ENCODE data around the gene SGCA. TPM values are rescaled to one million over a fixed set of nuclear protein-coding genes. Genes with fewer than 3 reads are reported as not detected.

The SGCA gene
- polyA plus RNA-seq, 1 donor (not counting 4 experiments of a cell fraction or from before 2014, with no cell fraction given) = not detected

DNA sequence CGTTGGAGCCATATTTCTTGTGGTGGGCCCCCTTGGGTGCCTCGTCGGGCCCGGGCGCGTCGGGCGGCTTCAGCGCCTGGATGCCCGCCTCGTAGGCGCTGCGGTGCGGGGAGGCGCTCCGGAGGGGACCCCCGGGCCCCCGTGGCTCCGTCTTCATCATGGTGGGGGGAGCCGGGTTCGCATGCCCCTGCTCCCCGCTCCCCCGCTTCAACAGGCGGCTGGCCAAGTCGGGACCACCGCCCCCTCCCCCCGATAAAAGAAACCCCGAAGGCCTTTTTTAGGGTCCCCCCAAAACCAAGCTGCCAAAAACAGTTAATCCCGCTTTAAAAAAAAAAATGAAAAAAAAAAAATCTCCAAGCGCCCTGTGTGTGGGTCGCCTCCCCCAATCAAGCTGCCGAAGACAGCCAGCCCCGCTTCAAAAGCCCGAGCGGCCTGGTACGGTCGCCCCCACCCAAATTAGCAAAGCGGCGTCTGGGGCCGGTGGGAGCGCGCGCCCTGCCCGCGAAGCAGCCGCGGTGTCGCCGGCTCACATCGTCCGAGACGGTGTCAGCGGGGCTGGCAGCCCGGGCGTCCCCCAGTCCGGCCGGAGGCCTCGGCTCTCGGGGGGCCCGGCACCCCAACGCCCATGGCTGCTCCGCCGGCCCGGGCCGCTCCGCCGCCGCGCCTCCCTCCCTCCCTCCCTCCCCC, 15.3 kb upstream of the SGCA start, which contains the start of gene PPP1R9B:
PPP1R9B (minus strand) TSS at position 324 of the 687 bp plus-strand sequence; CDS start at position 160, 164 bp downstream.
- H3K9me1 ChIP-seq (ENCODE audit: control insufficient read depth, extremely low read depth, insufficient read depth, low read length) = peaks cover 2% of the 10 kb centered on the region
- FAIRE-seq (no peak), DNase-seq (ENCODE audit: low read depth, low spot score) (no peak)
- TF ChIP-seq, protein P1, sequence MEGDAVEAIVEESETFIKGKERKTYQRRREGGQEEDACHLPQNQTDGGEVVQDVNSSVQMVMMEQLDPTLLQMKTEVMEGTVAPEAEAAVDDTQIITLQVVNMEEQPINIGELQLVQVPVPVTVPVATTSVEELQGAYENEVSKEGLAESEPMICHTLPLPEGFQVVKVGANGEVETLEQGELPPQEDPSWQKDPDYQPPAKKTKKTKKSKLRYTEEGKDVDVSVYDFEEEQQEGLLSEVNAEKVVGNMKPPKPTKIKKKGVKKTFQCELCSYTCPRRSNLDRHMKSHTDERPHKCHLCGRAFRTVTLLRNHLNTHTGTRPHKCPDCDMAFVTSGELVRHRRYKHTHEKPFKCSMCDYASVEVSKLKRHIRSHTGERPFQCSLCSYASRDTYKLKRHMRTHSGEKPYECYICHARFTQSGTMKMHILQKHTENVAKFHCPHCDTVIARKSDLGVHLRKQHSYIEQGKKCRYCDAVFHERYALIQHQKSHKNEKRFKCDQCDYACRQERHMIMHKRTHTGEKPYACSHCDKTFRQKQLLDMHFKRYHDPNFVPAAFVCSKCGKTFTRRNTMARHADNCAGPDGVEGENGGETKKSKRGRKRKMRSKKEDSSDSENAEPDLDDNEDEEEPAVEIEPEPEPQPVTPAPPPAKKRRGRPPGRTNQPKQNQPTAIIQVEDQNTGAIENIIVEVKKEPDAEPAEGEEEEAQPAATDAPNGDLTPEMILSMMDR (optimal IDR thresholded peaks at IDR 0.05 in 1 of 3, IDR thresholded peaks at IDR 0.05 in 1 of 3, conservative IDR thresholded peaks at IDR 0.05 in 1 of 3; ENCODE audit: extremely low read depth in 1 of 3, insufficient read depth in 2 of 3, low read length in 3 of 3) = no peak
- no peak for TF ChIP-seq EZH2 (IDR thresholded peaks at IDR 0.05; ENCODE audit: low read length)
- peaks cover 42% of the 10 kb centered on the region for H3K79me2 ChIP-seq (ENCODE audit: control insufficient read depth, insufficient read depth, low read length)
- H2AFZ ChIP-seq (ENCODE audit: control insufficient read depth, low read length) = peak within 1 kb of the TSS; percentile 67
- H3K4me2 ChIP-seq (ENCODE audit: control insufficient read depth, extremely low read depth, insufficient read depth, low read depth, low read length) = peak within 1 kb of the TSS; percentile 94
- peaks cover 23% of the 10 kb centered on the region for H4K20me1 ChIP-seq (ENCODE audit: control insufficient read depth, extremely low read depth, insufficient read depth, low read length)
- no peaks in the 10 kb centered on the region for H3K9me3 ChIP-seq (ENCODE audit: control insufficient read depth, low read depth, low read length)
- H3K36me3 ChIP-seq (ENCODE audit: control insufficient read depth in 2 of 2, extremely low read depth in 1 of 2, insufficient read depth in 2 of 2, low read length in 2 of 2) = peaks cover 0 to 10% of the 10 kb centered on the region in 2 experiments
- H3K27ac ChIP-seq (ENCODE audit: control insufficient read depth, insufficient read depth, low read length) = peak within 1 kb of the TSS; percentile 54
- H3K27me3 ChIP-seq (ENCODE audit: control insufficient read depth, extremely low read depth, insufficient read depth, low read length) = no peaks in the 10 kb centered on the region
- dilution Hi-C loops (cut with MboI; ENCODE audit: extremely low pct_ligation_motif_present, low sequenced_read_pairs) = no loop called here
- H3K4me3 ChIP-seq (ENCODE audit: control insufficient read depth in 2 of 3, extremely low read depth in 1 of 3, insufficient read depth in 2 of 3, low read depth in 1 of 3, low read length in 3 of 3) = peak within 1 kb of the TSS; percentile 70 to 91 (median 73)
- peaks cover 57% of the 10 kb centered on the region for H3K4me1 ChIP-seq (ENCODE audit: control insufficient read depth, extremely low read depth, insufficient read depth, low read length)
- H3K9ac ChIP-seq (ENCODE audit: control insufficient read depth, extremely low read depth, insufficient read depth, low read length) = peak within 1 kb of the TSS; percentile 77

DNA sequence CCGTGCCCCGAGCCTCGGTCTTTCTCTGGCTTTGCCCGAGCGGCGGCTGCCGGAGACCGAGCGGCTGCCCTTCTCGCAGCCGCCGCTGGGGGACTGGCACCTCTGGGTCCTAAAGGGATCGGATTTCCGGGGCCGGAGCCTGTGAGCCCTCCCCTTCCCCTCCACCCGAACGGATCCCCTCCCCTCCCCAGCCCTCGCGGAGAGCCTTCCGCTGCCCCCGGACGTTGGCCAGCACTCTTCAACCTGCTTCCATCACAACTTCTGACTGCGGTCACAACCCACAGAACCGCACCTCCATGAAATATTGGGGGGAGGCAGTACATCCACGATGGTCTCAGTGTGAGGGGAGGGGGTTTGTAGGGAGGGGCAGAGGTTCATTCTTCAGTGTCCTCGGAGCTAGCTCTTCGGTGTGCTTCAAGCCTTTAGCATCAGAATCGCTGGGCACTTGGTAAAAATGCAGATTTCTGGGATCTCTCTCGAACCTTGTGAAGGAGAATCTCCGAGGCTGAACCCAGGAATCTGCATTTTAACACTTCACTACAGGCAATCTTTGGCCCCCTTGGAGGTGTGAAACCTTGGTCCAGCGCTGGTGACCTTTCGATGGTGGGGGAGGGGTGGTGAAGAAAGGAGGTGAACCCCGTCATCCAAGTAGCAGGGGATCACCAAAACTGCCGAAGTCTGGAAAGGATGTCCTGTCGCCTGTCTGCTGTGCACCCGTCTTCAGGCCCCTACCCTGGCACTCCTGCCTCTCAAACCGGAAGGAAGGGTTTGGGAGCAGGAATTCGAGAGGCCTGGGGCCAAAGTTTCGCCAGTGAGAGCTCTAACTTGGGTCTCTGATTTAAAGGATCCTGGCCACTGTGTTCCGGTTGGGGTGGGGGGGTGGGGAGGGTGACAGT, 14.5 kb upstream of the SGCA start:
- FAIRE-seq (peak; percentile 44), DNase-seq (ENCODE audit: low read depth, low spot score) (no peak)
- H3K9ac ChIP-seq (ENCODE audit: control insufficient read depth, extremely low read depth, insufficient read depth, low read length) = peak overlapping the region; percentile 51
- H3K4me1 ChIP-seq (ENCODE audit: control insufficient read depth, extremely low read depth, insufficient read depth, low read length) = peaks cover 57% of the 10 kb centered on the region
- peak overlapping the region; percentile 94 for H3K4me2 ChIP-seq (ENCODE audit: control insufficient read depth, extremely low read depth, insufficient read depth, low read depth, low read length)
- H3K79me2 ChIP-seq (ENCODE audit: control insufficient read depth, insufficient read depth, low read length) = peaks cover 36% of the 10 kb centered on the region
- dilution Hi-C loops (cut with MboI; ENCODE audit: extremely low pct_ligation_motif_present, low sequenced_read_pairs) = no loop called here
- H3K9me1 ChIP-seq (ENCODE audit: control insufficient read depth, extremely low read depth, insufficient read depth, low read length) = no peaks in the 10 kb centered on the region
- peaks cover 23% of the 10 kb centered on the region for H4K20me1 ChIP-seq (ENCODE audit: control insufficient read depth, extremely low read depth, insufficient read depth, low read length)
- H3K27ac ChIP-seq (ENCODE audit: control insufficient read depth, insufficient read depth, low read length) = peak overlapping the region; percentile 38
- TF ChIP-seq EZH2 (IDR thresholded peaks at IDR 0.05; ENCODE audit: low read length) = no peak
- TF ChIP-seq, protein P1 (optimal IDR thresholded peaks at IDR 0.05 in 1 of 3, IDR thresholded peaks at IDR 0.05 in 1 of 3, conservative IDR thresholded peaks at IDR 0.05 in 1 of 3; ENCODE audit: extremely low read depth in 1 of 3, insufficient read depth in 2 of 3, low read length in 3 of 3) = peak; percentile 14 to 85 (median 45)
- no peaks in the 10 kb centered on the region for H3K27me3 ChIP-seq (ENCODE audit: control insufficient read depth, extremely low read depth, insufficient read depth, low read length)
- H3K4me3 ChIP-seq (ENCODE audit: control insufficient read depth in 2 of 3, extremely low read depth in 1 of 3, insufficient read depth in 2 of 3, low read depth in 1 of 3, low read length in 3 of 3) = peak overlapping the region; percentile 70 to 91 (median 73)
- no peaks in the 10 kb centered on the region for H3K9me3 ChIP-seq (ENCODE audit: control insufficient read depth, low read depth, low read length)
- H3K36me3 ChIP-seq (ENCODE audit: control insufficient read depth in 2 of 2, extremely low read depth in 1 of 2, insufficient read depth in 2 of 2, low read length in 2 of 2) = peaks cover 0 to 7% of the 10 kb centered on the region in 2 experiments
- peak overlapping the region; percentile 67 for H2AFZ ChIP-seq (ENCODE audit: control insufficient read depth, low read length)

Measured in keratinocyte (primary cell).